Endothelial cell of umbilical vein (primary cell): ENCODE data around the gene CDK6. TPM values are rescaled to one million over a fixed set of nuclear protein-coding genes. Genes with fewer than 3 reads are reported as not detected.
A peak's percentile ranks its signal among the peaks of the same experiment; 100 is the strongest.

Experiments
- BruUV-seq: library from RNA; stranded (reverse); fragments of 400-500 nt; replicated peaks from 2 replicates; lab custom pipeline; 2021; lab: Mats Ljungman, UMichigan
- CTCF ChIA-PET: fragments of 300-600, 350-600 bp; sonication (Branson Sonifier 250); formaldehyde crosslinking; loops from one replicate; lab custom pipeline; 2021; ENCODE audit warnings: antibody characterized with exemption, inconsistent platforms; lab: Charles Lee
- POLR2A ChIA-PET: fragments of 300-600, 350-600 bp; sonication (Branson Sonifier 250); formaldehyde crosslinking; loops from one replicate; lab custom pipeline; 2021; ENCODE audit warnings: antibody characterized with exemption, inconsistent platforms; lab: Charles Lee
- DNase-seq: peaks from one replicate; pipeline ENCODE4 v3.0.0-alpha.2; 2011; ENCODE audit warnings: low read depth, low spot score
- FAIRE-seq: peaks from 2 replicates; lab custom pipeline; 2011; peaks lifted over from hg19 to GRCh38; lab: Jason Lieb, UNC
- H2AFZ ChIP-seq: 2 replicates; pipeline ENCODE4 v1.6.0; 2012; ENCODE audit warnings: low read depth, low read length, control low read depth, inconsistent platforms
- H3K27ac ChIP-seq: 2 replicates; pipeline ENCODE4 v1.5.1; 2011; ENCODE audit warnings: low read depth, mild to moderate bottlenecking, control low read depth, low read length, moderate library complexity; ENCODE audit not compliant: insufficient read depth
- H3K27me3 ChIP-seq, 2 experiments: 2 replicates each; pipeline versions ENCODE4 v1.6.0 to v1.6.1; 2011; ENCODE audit warnings: low read length in 2 of 2, mixed read lengths in 1 of 2; ENCODE audit not compliant: control insufficient read depth in 2 of 2, insufficient read depth in 2 of 2
- H3K36me3 ChIP-seq, 2 experiments: 2 replicates in 1 of 2; 3 replicates in 1 of 2; pipeline ENCODE4 v1.5.1; 2011; ENCODE audit warnings: low read length in 2 of 2, mild to moderate bottlenecking in 1 of 2, moderate library complexity in 1 of 2; ENCODE audit not compliant: control insufficient read depth in 2 of 2, insufficient read depth in 2 of 2; ENCODE audit errors: extremely low read depth in 1 of 2
- H3K4me1 ChIP-seq: 3 replicates; pipeline ENCODE4 v1.5.1; 2011; ENCODE audit warnings: mild to moderate bottlenecking, low read length; ENCODE audit not compliant: control insufficient read depth, insufficient read depth; ENCODE audit errors: extremely low read depth
- H3K4me2 ChIP-seq: 2 replicates; pipeline ENCODE4 v1.6.1; 2011; ENCODE audit warnings: low read length, control low read depth, mixed read lengths; ENCODE audit not compliant: insufficient read depth
- H3K4me3 ChIP-seq, 3 experiments: fragments of 200-600 bp in 1 of 3; sonication (generic), shearing (Covaris generic) in 1 of 3; replicated peaks in 1 of 3; 2 replicates each; pipeline ENCODE4 v1.5.1; 2011 to 2016; ENCODE audit warnings: control low read depth in 3 of 3, low read length in 3 of 3, mild to moderate bottlenecking in 2 of 3, inconsistent platforms in 1 of 3, low read depth in 1 of 3, moderate library complexity in 1 of 3; ENCODE audit not compliant: insufficient read depth in 1 of 3
- H3K79me2 ChIP-seq: 2 replicates; pipeline ENCODE4 v1.6.0; 2012; ENCODE audit warnings: low read length, inconsistent platforms; ENCODE audit not compliant: control insufficient read depth, insufficient read depth
- H3K9ac ChIP-seq: replicated peaks from 2 replicates; pipeline ENCODE3; 2011; ENCODE audit warnings: low read length, control low read depth; ENCODE audit not compliant: insufficient read depth; ENCODE audit errors: extremely low read depth
- H3K9me1 ChIP-seq: replicated peaks from 3 replicates; pipeline ENCODE4 v1.6.0; 2011; ENCODE audit warnings: mild to moderate bottlenecking, low read length; ENCODE audit not compliant: control insufficient read depth, insufficient read depth; ENCODE audit errors: extremely low read depth
- H3K9me3 ChIP-seq: replicated peaks from 2 replicates; pipeline ENCODE4 v1.5.1; 2012; ENCODE audit warnings: low read length, inconsistent platforms; ENCODE audit not compliant: control insufficient read depth, insufficient read depth
- H4K20me1 ChIP-seq: replicated peaks from 2 replicates; pipeline ENCODE3; 2011; ENCODE audit warnings: mild to moderate bottlenecking, low read length; ENCODE audit not compliant: control insufficient read depth, insufficient read depth; ENCODE audit errors: extremely low read depth
- CTCF ChIP-seq, 2 donors: IDR thresholded peaks; 1 replicate in 1 of 2; 2 replicates in 1 of 2; pipeline ENCODE4 v1.5.1; 2011; ENCODE audit warnings: low read length in 2 of 2, mild to moderate bottlenecking in 2 of 2, moderate library complexity in 2 of 2, control low read depth in 1 of 2, inconsistent platforms in 1 of 2, low read depth in 1 of 2; ENCODE audit not compliant: insufficient read depth in 1 of 2; ENCODE audit errors: extremely low read depth in 1 of 2
- EZH2 ChIP-seq: IDR thresholded peaks from 2 replicates; pipeline ENCODE4 v1.6.1; 2012; ENCODE audit warnings: borderline replicate concordance, low read depth, mild to moderate bottlenecking, moderate library complexity, low read length, inconsistent platforms; ENCODE audit not compliant: severe bottlenecking
- FOS ChIP-seq: IDR thresholded peaks from 2 replicates; pipeline ENCODE4 v1.6.1; 2011; ENCODE audit warnings: mild to moderate bottlenecking, low read length, moderate library complexity, borderline replicate concordance; ENCODE audit not compliant: insufficient read depth
- JUN ChIP-seq: IDR thresholded peaks from 2 replicates; pipeline ENCODE4 v1.6.1; 2011; ENCODE audit warnings: borderline replicate concordance, low read depth; ENCODE audit not compliant: insufficient read length, insufficient read depth
- MYC ChIP-seq: IDR thresholded peaks from one replicate; pipeline ENCODE4 v1.6.1; 2011; ENCODE audit warnings: mild to moderate bottlenecking, low read depth, low read length
- POLR2A ChIP-seq: IDR thresholded peaks from 2 replicates; pipeline ENCODE4 v1.6.1; 2012; ENCODE audit warnings: low read depth, mild to moderate bottlenecking, control low read depth, low read length
- POLR2AphosphoS5 ChIP-seq: IDR thresholded peaks from 2 replicates; pipeline ENCODE4 v1.6.1; 2012; ENCODE audit warnings: low read depth, mild to moderate bottlenecking, control low read depth, low read length, moderate library complexity; ENCODE audit not compliant: insufficient read depth
- dilution Hi-C: fragments of 300-500 bp; cut with MboI; formaldehyde crosslinking; loops from one replicate; pipeline ENCODE4 v1.15.0; 2019; ENCODE audit warnings: low sequenced_read_pairs; ENCODE audit not compliant: extremely low pct_ligation_motif_present
- intact Hi-C: fragments of 100-400 bp; cut with micrococcal nuclease; formaldehyde crosslinking; loops from one replicate; pipeline ENCODE4 v1.10.0; 2022
- polyA plus RNA-seq, 4 experiments: library from polyadenylated mRNA; depleted of rRNA in 3 of 4; stranded (reverse) in 3 of 4; unstranded in 1 of 4; fragments of >200 nt; gene quantifications; 2 replicates each; pipeline versions ENCODE4 v1.2.1 to v1.2.3, GENCODE V29; 2011 to 2012; ENCODE audit warnings: missing spikeins in 1 of 4
- total RNA-seq: library from RNA; stranded (reverse); gene quantifications from 2 replicates; pipeline ENCODE4 v1.2.3, GENCODE V29; 2021

The CDK6 gene
- total and polyA plus RNA-seq, 2 donors (not counting 3 experiments of a cell fraction or from before 2014, with no cell fraction given): 6.0 to 28.2 TPM

GRCh38 chr7:92833766-92834506 is 2.4 kb downstream of the CDK6 start:
- Histone ChIP-seq H3K79me2 (peaks cover 41% of the 10 kb centered on the region), H3K9me3 (no peaks in the 10 kb centered on the region), H3K4me3 (peak overlapping the region; percentile 68 to 80 (median 71)), H3K27me3 (peaks cover 0 to 19% of the 10 kb centered on the region in 2 experiments), H3K27ac (peak overlapping the region; percentile 78), H2AFZ (peak overlapping the region; percentile 63), H4K20me1 (no peaks in the 10 kb centered on the region), H3K4me1 (peaks cover 35% of the 10 kb centered on the region), H3K9ac (peak overlapping the region; percentile 95), H3K9me1 (no peaks in the 10 kb centered on the region), H3K4me2 (peak overlapping the region; percentile 80), H3K36me3 (no peaks in the 10 kb centered on the region)
- intact Hi-C loops (loop anchor here (1.0 to 5.0 kb wide), 10 partner anchors 21 to 244 kb away; partner anchors contain the start of gene FAM133B), dilution Hi-C loops (no loop called here)
- DNase-seq (peak; percentile 85), FAIRE-seq (no peak)
- CTCF ChIA-PET: interaction anchor here (0.7 to 3.7 kb wide), 17 partner anchors 24 to 244 kb away, joined by 3 to 77 read pairs (median 9); partner anchors contain the start of gene FAM133B
- TF ChIP-seq EZH2: no peak
- TF ChIP-seq CTCF (IDR thresholded peaks at IDR 0.05; ENCODE audit: extremely low read depth in 1 of 2, insufficient read depth in 1 of 2, low read depth in 1 of 2, low read length in 2 of 2): peak; percentile 15 to 47
- peak; percentile 67 for TF ChIP-seq POLR2A
- no peak for TF ChIP-seq JUN
- TF ChIP-seq POLR2AphosphoS5: peak; percentile 48
- TF ChIP-seq FOS: no peak
- TF ChIP-seq MYC: no peak
- POLR2A ChIA-PET: interaction anchor here (0.6 kb wide), 1 partner anchor 53 kb away, joined by 6 read pairs; no protein-coding TSS in a partner anchor
- no TSS peak for BruUV-seq
